Subcutaneous adipose tissue (tissue), 4 donors: ENCODE data around the gene DMRTC2. TPM values are rescaled to one million over a fixed set of nuclear protein-coding genes. Genes with fewer than 3 reads are reported as not detected.

Source experiments
- total RNA-seq, 4 donors: library from RNA; depleted of rRNA; stranded (reverse); fragments of >200 nt; gene quantifications; one replicate each; pipeline ENCODE4 v1.1.0, GENCODE V29; 2016
- TF ChIP-seq, protein P1 (sequence below): fragments of 450-650 bp; IDR thresholded peaks from one replicate; pipeline ENCODE4 v1.5.1; 2016; ENCODE audit warnings: low read depth, mild to moderate bottlenecking, control low read depth, antibody characterized with exemption, moderate library complexity

DMRTC2 gene
- total RNA-seq = not detected

DNA sequence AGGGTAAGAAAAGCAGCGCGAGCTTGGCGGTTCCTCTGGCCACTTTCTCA lies at the start of gene DMRTC2:
TSS of gene DMRTC2 (plus strand) at position 42 of the 50 bp plus-strand sequence. CDS start 2,387 bp downstream, outside the sequence.
- TF ChIP-seq, protein P1, sequence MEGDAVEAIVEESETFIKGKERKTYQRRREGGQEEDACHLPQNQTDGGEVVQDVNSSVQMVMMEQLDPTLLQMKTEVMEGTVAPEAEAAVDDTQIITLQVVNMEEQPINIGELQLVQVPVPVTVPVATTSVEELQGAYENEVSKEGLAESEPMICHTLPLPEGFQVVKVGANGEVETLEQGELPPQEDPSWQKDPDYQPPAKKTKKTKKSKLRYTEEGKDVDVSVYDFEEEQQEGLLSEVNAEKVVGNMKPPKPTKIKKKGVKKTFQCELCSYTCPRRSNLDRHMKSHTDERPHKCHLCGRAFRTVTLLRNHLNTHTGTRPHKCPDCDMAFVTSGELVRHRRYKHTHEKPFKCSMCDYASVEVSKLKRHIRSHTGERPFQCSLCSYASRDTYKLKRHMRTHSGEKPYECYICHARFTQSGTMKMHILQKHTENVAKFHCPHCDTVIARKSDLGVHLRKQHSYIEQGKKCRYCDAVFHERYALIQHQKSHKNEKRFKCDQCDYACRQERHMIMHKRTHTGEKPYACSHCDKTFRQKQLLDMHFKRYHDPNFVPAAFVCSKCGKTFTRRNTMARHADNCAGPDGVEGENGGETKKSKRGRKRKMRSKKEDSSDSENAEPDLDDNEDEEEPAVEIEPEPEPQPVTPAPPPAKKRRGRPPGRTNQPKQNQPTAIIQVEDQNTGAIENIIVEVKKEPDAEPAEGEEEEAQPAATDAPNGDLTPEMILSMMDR = no peak

GRCh38 chr19:41796362-41796761 lies 48.5 kb upstream of the DMRTC2 start, which contains the start of gene CEACAM3:
Gene CEACAM3, plus strand, starts transcription at chr19:41796587. Its CDS starts 91 bp downstream, at chr19:41796678.
- TF ChIP-seq, protein P1 = no peak

DNA sequence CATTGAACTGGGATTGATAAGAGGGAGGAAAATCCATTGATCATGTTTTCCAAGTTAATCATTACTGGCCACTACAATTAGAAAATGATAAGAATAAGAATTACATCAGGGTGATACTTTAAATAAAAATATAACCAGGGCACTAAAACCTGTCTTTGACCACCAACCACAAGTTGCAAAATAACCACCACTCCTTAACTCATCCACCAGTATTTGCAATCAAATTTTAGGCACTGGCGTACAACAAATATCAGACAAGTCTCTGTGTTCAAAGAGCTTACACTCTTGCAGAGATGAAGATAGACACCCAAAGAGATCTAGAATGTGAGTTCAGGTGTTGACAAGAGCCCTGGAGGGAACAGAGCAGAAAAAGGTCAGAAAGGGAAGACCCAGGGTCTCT lies 47.9 kb upstream of the DMRTC2 start:
- TF ChIP-seq, protein P1 = no peak

- TF ChIP-seq, protein P1 = no peak
Measured at GRCh38 chr19:41799444-41800000, 45.3 kb upstream of the DMRTC2 start.

DNA sequence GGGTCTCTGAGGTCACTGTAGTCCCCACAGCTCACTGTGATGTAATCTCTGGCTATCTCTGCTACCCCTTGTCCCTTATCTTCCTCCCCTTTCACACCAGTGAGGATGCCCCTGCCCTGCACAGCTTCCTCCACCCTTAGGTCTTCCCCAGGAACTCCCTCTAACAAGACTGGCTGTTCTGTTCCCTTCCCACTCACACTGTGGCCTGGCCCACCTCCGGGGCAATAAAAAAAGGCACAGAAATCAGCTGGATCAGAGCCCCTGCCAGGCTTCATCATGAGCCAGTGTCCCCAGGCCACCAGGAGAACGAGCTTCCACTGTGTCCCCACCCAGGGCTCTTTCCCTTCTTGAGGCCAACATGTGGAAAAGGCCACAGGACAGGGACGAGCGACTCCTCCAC lies 43.8 kb upstream of the DMRTC2 start:
- TF ChIP-seq, protein P1 = no peak

GRCh38 chr19:41801792-41802211 lies 43.0 kb upstream of the DMRTC2 start:
- TF ChIP-seq, protein P1 = no peak

DNA sequence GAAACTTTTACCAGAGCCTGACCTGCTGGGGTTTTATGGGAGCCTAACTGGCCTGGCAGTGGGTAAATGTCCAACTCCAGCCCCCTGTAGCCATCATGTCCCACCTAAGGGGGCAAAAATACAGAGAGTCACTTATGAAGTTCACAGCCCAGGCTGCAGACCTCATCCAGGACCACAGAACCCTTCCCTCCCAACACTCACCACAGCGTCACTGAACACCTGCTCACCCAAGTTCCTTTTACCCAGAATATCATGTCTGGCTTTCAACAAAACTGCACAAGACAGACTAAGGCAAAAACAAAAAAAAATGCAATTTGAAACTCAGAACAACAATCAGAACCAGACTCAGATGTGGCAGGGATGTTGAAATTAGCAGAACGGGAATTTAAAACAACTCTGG lies 42.1 kb upstream of the DMRTC2 start:
- TF ChIP-seq, protein P1 = no peak
